ENCODE data around the gene MUC16.

DNA sequence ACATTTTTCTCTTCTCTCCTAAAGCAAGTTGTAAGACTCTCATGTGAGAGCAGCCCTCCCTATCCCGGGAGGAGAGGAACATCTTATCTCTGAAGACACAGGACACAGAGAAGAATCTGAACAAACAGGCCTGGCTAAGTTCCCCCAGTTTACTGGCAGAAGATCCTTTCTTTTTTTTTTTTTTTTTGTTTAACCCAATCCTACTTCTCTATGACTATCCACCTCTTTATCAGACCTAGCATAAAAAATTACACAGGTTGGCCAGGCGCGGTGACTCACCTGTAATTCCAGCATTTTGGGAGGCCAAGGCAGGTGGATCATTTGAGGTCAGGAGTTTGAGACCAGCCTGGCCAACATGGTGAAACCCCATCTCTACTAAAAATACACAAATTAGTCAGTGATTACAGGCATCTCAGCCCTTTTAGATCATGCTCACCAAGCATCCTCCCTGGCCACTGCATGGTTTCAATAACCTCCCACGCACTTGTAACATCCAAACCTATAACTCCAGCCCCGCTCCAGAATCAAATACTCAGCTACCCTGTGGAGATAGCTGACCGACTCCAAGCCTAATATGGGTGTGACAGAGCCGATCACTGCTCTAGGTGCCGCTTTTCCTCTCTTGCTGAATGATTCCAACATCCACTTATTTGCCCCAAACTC lies 27.3 kb upstream of the MUC16 start:
- TF ChIP-seq, protein P1, sequence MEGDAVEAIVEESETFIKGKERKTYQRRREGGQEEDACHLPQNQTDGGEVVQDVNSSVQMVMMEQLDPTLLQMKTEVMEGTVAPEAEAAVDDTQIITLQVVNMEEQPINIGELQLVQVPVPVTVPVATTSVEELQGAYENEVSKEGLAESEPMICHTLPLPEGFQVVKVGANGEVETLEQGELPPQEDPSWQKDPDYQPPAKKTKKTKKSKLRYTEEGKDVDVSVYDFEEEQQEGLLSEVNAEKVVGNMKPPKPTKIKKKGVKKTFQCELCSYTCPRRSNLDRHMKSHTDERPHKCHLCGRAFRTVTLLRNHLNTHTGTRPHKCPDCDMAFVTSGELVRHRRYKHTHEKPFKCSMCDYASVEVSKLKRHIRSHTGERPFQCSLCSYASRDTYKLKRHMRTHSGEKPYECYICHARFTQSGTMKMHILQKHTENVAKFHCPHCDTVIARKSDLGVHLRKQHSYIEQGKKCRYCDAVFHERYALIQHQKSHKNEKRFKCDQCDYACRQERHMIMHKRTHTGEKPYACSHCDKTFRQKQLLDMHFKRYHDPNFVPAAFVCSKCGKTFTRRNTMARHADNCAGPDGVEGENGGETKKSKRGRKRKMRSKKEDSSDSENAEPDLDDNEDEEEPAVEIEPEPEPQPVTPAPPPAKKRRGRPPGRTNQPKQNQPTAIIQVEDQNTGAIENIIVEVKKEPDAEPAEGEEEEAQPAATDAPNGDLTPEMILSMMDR (IDR thresholded peaks at IDR 0.05) = no peak
- TF ChIP-seq POLR2A (IDR thresholded peaks at IDR 0.05) = no peak
